ENCODE measurements around the gene MAGI2.

MAGI2 gene

GRCh38 chr7:78399033-78399769 is 1054.3 kb downstream of the MAGI2 start:
- no peak for DNase-seq (ENCODE audit: low spot score)
- Histone ChIP-seq H3K27ac (ENCODE audit: poor library complexity, severe bottlenecking) (no peak overlapping the region), H3K36me3 (ENCODE audit: low read depth) (no peaks in the 10 kb centered on the region), H3K4me1 (ENCODE audit: insufficient read depth, poor library complexity, severe bottlenecking) (no peaks in the 10 kb centered on the region), H3K9me3 (ENCODE audit: severe bottlenecking) (no peaks in the 10 kb centered on the region), H3K4me3 (ENCODE audit: severe bottlenecking) (no peak overlapping the region), H3K27me3 (ENCODE audit: insufficient read depth, poor library complexity, severe bottlenecking) (peaks cover 20% of the 10 kb centered on the region)
- TF ChIP-seq CTCF (IDR thresholded peaks at IDR 0.05; ENCODE audit: poor library complexity, severe bottlenecking), result no peak
- ATAC-seq (ENCODE audit: low read depth), result no peak

- TF ChIP-seq CTCF (IDR thresholded peaks at IDR 0.05; ENCODE audit: poor library complexity, severe bottlenecking), result no peak
- no peaks in the 10 kb centered on the region for H3K36me3 ChIP-seq (ENCODE audit: low read depth)
- no peak for ATAC-seq (ENCODE audit: low read depth)
- peaks cover 20% of the 10 kb centered on the region for H3K27me3 ChIP-seq (ENCODE audit: insufficient read depth, poor library complexity, severe bottlenecking)
- H3K9me3 ChIP-seq (ENCODE audit: severe bottlenecking), result no peaks in the 10 kb centered on the region
- DNase-seq (ENCODE audit: low spot score), result no peak
- H3K27ac ChIP-seq (ENCODE audit: poor library complexity, severe bottlenecking), result no peak overlapping the region
- H3K4me1 ChIP-seq (ENCODE audit: insufficient read depth, poor library complexity, severe bottlenecking), result no peaks in the 10 kb centered on the region
- H3K4me3 ChIP-seq (ENCODE audit: severe bottlenecking), result no peak overlapping the region
These were observed 1054.9 kb downstream of the MAGI2 start for GRCh38 chr7:78398576-78398975.

DNA sequence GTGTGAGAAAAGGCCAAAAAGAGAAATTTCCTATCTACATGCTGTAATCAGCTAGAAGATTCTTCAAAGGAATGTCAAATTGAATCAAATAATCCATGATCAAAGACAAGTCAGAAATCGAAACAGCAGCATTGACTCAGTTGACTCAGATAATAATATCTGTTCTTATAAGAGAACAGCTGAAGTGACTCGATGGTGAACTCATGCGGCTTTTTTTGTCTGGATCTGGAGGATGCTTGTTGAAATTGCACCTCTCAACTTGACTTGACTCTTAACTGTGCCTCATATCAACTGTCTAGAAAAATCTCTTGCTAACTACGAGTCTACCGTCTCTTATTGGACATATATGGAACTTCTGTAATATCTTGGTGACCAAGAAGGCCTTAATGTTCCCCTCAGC is 1055.4 kb downstream of the MAGI2 start:
- no peak for DNase-seq (ENCODE audit: low spot score)
- Histone ChIP-seq H3K27me3 (ENCODE audit: insufficient read depth, poor library complexity, severe bottlenecking) (peaks cover 20% of the 10 kb centered on the region), H3K4me3 (ENCODE audit: severe bottlenecking) (no peak overlapping the region), H3K36me3 (ENCODE audit: low read depth) (no peaks in the 10 kb centered on the region), H3K27ac (ENCODE audit: poor library complexity, severe bottlenecking) (no peak overlapping the region), H3K9me3 (ENCODE audit: severe bottlenecking) (no peaks in the 10 kb centered on the region), H3K4me1 (ENCODE audit: insufficient read depth, poor library complexity, severe bottlenecking) (no peaks in the 10 kb centered on the region)
- no peak for TF ChIP-seq CTCF (IDR thresholded peaks at IDR 0.05; ENCODE audit: poor library complexity, severe bottlenecking)
- ATAC-seq (ENCODE audit: low read depth), result no peak

GRCh38 chr7:78396210-78396609 is 1057.3 kb downstream of the MAGI2 start:
- no peaks in the 10 kb centered on the region for H3K4me1 ChIP-seq (ENCODE audit: insufficient read depth, poor library complexity, severe bottlenecking)
- no peaks in the 10 kb centered on the region for H3K9me3 ChIP-seq (ENCODE audit: severe bottlenecking)
- peaks cover 20% of the 10 kb centered on the region for H3K27me3 ChIP-seq (ENCODE audit: insufficient read depth, poor library complexity, severe bottlenecking)

More at GRCh38 chr7:78396210-78396609, 1057.3 kb downstream of the MAGI2 start:
- DNase-seq (ENCODE audit: low spot score), result no peak
- H3K36me3 ChIP-seq (ENCODE audit: low read depth), result no peaks in the 10 kb centered on the region
- H3K27ac ChIP-seq (ENCODE audit: poor library complexity, severe bottlenecking), result no peak overlapping the region
- H3K4me3 ChIP-seq (ENCODE audit: severe bottlenecking), result no peak overlapping the region
- no peak for ATAC-seq (ENCODE audit: low read depth)
- no peak for TF ChIP-seq CTCF (IDR thresholded peaks at IDR 0.05; ENCODE audit: poor library complexity, severe bottlenecking)
